M059J (cell line): ENCODE data around the gene NEAT1. TPM values are rescaled to one million over a fixed set of nuclear protein-coding genes. Genes with fewer than 3 reads are reported as not detected.

Experiments used
- DNase-seq: peaks from one replicate; pipeline ENCODE4 v3.0.0-alpha.2; 2012; ENCODE audit warnings: low read depth
- total RNA-seq: library from RNA; depleted of rRNA; stranded (reverse); fragments of >200 nt; shearing (Covaris generic); gene quantifications from 2 replicates; pipeline ENCODE4 v1.2.3, GENCODE V29; 2014

The NEAT1 gene
- total RNA-seq, 1 experiment from 2014 or later: 6.5 TPM

- no peak for DNase-seq
Measured at GRCh38 chr11:65433657-65434056, 11.1 kb downstream of the NEAT1 start.

GRCh38 chr11:65434057-65434666 lies 11.6 kb downstream of the NEAT1 start:
- DNase-seq: peak; percentile 58

- peak; percentile 42 for DNase-seq
Measured at GRCh38 chr11:65434667-65435410, 12.2 kb downstream of the NEAT1 start.

- peak; percentile 47 for DNase-seq
Measured at GRCh38 chr11:65435411-65435931, 12.9 kb downstream of the NEAT1 start.

GRCh38 chr11:65435981-65436411 lies 13.4 kb downstream of the NEAT1 start:
- DNase-seq: no peak

- peak; percentile 61 for DNase-seq
Measured at GRCh38 chr11:65436412-65437032, 13.9 kb downstream of the NEAT1 start.

- DNase-seq: peak; percentile 50
Measured at GRCh38 chr11:65437436-65438227, 15.0 kb downstream of the NEAT1 start.

- peak; percentile 40 for DNase-seq
Measured at GRCh38 chr11:65438257-65439151, 15.9 kb downstream of the NEAT1 start.

- DNase-seq: peak; percentile 56
Measured at GRCh38 chr11:65439331-65440181, 17.0 kb downstream of the NEAT1 start.

- peak; percentile 60 for DNase-seq
Measured at GRCh38 chr11:65440831-65441499, 18.4 kb downstream of the NEAT1 start.

GRCh38 chr11:65442842-65443331 lies 20.3 kb downstream of the NEAT1 start:
- peak; percentile 44 for DNase-seq

- peak; percentile 63 for DNase-seq
Measured at GRCh38 chr11:65444314-65445051, 21.9 kb downstream of the NEAT1 start.

- no peak for DNase-seq
Measured at GRCh38 chr11:65445101-65445603, 22.6 kb downstream of the NEAT1 start.

GRCh38 chr11:65445604-65446445 lies 23.2 kb downstream of the NEAT1 start:
- DNase-seq: peak; percentile 76

GRCh38 chr11:65446446-65447277 lies 24.1 kb downstream of the NEAT1 start:
- DNase-seq: peak; percentile 65

- peak; percentile 47 for DNase-seq
Measured at GRCh38 chr11:65448074-65448417, 25.4 kb downstream of the NEAT1 start.
